K562 (cell line): Measurements from ENCODE around the gene HPS3. TPM values are rescaled to one million over a fixed set of nuclear protein-coding genes. Genes with fewer than 3 reads are reported as not detected.

Source experiments
- JUND ChIP-seq, 2 experiments: IDR thresholded peaks; 2 replicates in 1 of 2; 3 replicates in 1 of 2; pipeline ENCODE4 v1.6.1; 2011; ENCODE audit warnings: borderline replicate concordance in 2 of 2, low read depth in 2 of 2, low read length in 2 of 2, improper control_type of control experiment in 1 of 2, missing biosample characterization in 1 of 2, missing genetic modification characterization in 1 of 2, missing genetic modification reagents in 1 of 2
- PPARD ChIP-seq: fragments of 250-450 bp; sonication (Bioruptor Pico); IDR thresholded peaks from 2 replicates; pipeline ENCODE4 v1.8.0; 2022; ENCODE audit warnings: inconsistent platforms, mild to moderate bottlenecking, moderate library complexity
- SMC3 ChIP-seq: conservative IDR thresholded peaks from 2 replicates; pipeline ENCODE4 v1.6.1; 2011; ENCODE audit warnings: low read depth, low read length, improper control_type of control experiment; ENCODE audit not compliant: insufficient read depth
- TCF7L2 ChIP-seq: fragments of 150-350 bp; IDR thresholded peaks from 2 replicates; pipeline ENCODE4 v1.6.1; 2016; ENCODE audit warnings: low read depth, mild to moderate bottlenecking, low read length, moderate library complexity
- polyA plus RNA-seq, 8 experiments: library from polyadenylated mRNA; depleted of rRNA in 4 of 8; stranded (reverse) in 5 of 8; unstranded in 3 of 8; fragments of >200 nt; fragmentation: Nextera tagmentation in 2 of 8; fragmentation: Illumina TruSeq in 1 of 8; extraction: Ambion mirVana in 2 of 8; extraction: Trizol in 1 of 8; gene quantifications; 2 replicates each; pipeline versions ENCODE4 v1.2.1 to v1.2.3, GENCODE V29; 2011 to 2014; ENCODE audit warnings: inconsistent platforms in 1 of 8, missing spikeins in 1 of 8
- total RNA-seq, 7 experiments: library from RNA; depleted of rRNA in 6 of 7; stranded (reverse); fragments of >200 nt in 6 of 7; fragmentation: Illumina TruSeq in 2 of 7; extraction: Trizol in 2 of 7; gene quantifications; 2 replicates each; pipeline versions ENCODE4 v1.2.1 to v1.2.3, GENCODE V29; 2011 to 2021; ENCODE audit warnings: low replicate concordance in 1 of 7
- TF ChIP-seq, protein P1 (sequence below), 2 experiments: fragments of 450-650 bp; formaldehyde crosslinking in 1 of 2; IDR thresholded peaks; 2 replicates each; pipeline versions ENCODE4 v1.4.0 to v1.6.1; 2014 to 2020; ENCODE audit warnings: mild to moderate bottlenecking in 2 of 2, borderline replicate concordance in 1 of 2, low read depth in 1 of 2
- TF ChIP-seq, protein P2 (sequence below): fragments of 450-650 bp; formaldehyde crosslinking; IDR thresholded peaks from 2 replicates; pipeline ENCODE4 v1.4.0; 2020; ENCODE audit warnings: mild to moderate bottlenecking, moderate library complexity

Gene HPS3
- total and polyA plus RNA-seq, 9 of the 15 experiments (the other 6 are each of a cell fraction or from before 2014, with no cell fraction given), result 1.2 to 11.3 (median 7.6) TPM

DNA sequence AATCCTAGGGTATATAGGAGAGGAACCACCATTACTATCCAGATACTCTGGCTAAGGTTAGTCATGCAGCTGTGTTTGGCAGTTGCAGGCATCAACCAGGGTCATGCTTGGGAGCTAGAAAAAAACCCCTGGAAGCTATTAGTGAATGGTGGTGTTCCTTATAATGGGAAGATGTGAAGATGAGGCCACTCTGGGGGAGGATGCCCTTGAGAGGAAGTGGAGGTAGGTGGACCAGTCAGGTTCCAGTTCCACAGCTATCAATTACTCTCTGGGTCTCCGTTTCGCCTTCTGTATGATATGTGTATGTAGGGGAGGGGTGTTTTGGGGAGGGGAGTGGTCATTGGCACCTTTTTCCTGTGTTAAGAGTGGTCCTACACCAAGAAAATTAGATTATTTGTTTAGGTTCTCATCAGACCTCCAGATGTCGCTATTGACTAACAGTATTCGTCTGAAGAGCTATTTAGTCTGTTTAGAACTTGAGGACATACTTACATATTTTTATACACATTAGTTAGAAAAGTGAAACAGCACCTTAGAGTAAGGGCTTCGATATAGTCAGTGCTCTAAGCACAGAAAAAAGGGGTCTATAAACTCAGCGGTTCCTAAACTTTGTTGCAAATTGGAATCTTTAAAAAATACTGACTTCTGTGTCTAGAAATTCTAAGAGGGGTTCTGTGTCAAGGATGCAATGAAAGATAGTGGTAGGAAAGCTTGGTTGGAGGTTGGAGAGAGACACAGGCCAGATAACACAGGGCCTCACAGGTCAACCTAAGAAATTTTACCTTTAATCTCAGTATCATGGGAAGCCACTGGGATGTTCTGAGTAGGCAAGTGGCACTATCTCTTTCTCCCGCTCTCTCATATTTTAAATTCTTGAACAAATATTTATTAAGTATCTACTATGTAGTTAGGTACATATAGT lies 9.1 kb upstream of the HPS3 start (continued):
- TF ChIP-seq, protein P1, sequence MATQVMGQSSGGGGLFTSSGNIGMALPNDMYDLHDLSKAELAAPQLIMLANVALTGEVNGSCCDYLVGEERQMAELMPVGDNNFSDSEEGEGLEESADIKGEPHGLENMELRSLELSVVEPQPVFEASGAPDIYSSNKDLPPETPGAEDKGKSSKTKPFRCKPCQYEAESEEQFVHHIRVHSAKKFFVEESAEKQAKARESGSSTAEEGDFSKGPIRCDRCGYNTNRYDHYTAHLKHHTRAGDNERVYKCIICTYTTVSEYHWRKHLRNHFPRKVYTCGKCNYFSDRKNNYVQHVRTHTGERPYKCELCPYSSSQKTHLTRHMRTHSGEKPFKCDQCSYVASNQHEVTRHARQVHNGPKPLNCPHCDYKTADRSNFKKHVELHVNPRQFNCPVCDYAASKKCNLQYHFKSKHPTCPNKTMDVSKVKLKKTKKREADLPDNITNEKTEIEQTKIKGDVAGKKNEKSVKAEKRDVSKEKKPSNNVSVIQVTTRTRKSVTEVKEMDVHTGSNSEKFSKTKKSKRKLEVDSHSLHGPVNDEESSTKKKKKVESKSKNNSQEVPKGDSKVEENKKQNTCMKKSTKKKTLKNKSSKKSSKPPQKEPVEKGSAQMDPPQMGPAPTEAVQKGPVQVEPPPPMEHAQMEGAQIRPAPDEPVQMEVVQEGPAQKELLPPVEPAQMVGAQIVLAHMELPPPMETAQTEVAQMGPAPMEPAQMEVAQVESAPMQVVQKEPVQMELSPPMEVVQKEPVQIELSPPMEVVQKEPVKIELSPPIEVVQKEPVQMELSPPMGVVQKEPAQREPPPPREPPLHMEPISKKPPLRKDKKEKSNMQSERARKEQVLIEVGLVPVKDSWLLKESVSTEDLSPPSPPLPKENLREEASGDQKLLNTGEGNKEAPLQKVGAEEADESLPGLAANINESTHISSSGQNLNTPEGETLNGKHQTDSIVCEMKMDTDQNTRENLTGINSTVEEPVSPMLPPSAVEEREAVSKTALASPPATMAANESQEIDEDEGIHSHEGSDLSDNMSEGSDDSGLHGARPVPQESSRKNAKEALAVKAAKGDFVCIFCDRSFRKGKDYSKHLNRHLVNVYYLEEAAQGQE (IDR thresholded peaks at IDR 0.05; ENCODE audit: borderline replicate concordance), result peak; percentile 84; the same call in 1 of the 2 replicates
- TF ChIP-seq, protein P1 (CRISPR knock-in tag; IDR thresholded peaks at IDR 0.05; ENCODE audit: low read depth), result no peak
- TF ChIP-seq JUND (IDR thresholded peaks at IDR 0.05; ENCODE audit: borderline replicate concordance, low read depth, low read length) (0 out of 2 replicates have a peak, but pooled peaks have one; percentile 3), JUND (tag; IDR thresholded peaks at IDR 0.05; ENCODE audit: borderline replicate concordance, low read depth, low read length) (no peak), PPARD (CRISPR knock-in tag) (no peak), TCF7L2 (no peak), SMC3 (peak; percentile 83)
- TF ChIP-seq, protein P2, sequence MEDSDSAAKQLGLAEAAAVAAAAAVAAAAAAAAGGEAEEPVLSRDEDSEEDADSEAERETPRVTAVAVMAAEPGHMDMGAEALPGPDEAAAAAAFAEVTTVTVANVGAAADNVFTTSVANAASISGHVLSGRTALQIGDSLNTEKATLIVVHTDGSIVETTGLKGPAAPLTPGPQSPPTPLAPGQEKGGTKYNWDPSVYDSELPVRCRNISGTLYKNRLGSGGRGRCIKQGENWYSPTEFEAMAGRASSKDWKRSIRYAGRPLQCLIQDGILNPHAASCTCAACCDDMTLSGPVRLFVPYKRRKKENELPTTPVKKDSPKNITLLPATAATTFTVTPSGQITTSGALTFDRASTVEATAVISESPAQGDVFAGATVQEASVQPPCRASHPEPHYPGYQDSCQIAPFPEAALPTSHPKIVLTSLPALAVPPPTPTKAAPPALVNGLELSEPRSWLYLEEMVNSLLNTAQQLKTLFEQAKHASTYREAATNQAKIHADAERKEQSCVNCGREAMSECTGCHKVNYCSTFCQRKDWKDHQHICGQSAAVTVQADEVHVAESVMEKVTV (CRISPR knock-in tag), result peak; percentile 96
